HG02852 (cell line): ENCODE results near the gene TMEM109.
A peak's percentile ranks its signal among the peaks of the same experiment; 100 is the strongest.

Experiments
- ATAC-seq: cut with Tn5 transposase; IDR thresholded peaks from one replicate; pipeline ENCODE4 v1.9.1; 2021; ENCODE audit warnings: mild to moderate bottlenecking, moderate library complexity; ENCODE audit not compliant: unreplicated experiment

TMEM109 gene

GRCh38 chr11:60913793-60914632 lies at the start of gene TMEM109:
Gene TMEM109 (plus strand): TSS chr11:60914158. CDS start chr11:60919694, 5,536 bp downstream.
- peak; percentile 42 for ATAC-seq

- ATAC-seq: no peak
These were observed 49.0 kb upstream of the TMEM109 start for GRCh38 chr11:60864856-60865513.

- no peak for ATAC-seq
These were observed 46.8 kb upstream of the TMEM109 start, which contains the start of gene ZP1 for GRCh38 chr11:60866911-60867870. Gene ZP1 (plus strand): TSS chr11:60867542. CDS start chr11:60867562, 20 bp downstream.

GRCh38 chr11:60867871-60868681 lies 45.9 kb upstream of the TMEM109 start:
- no peak for ATAC-seq

GRCh38 chr11:60868682-60869450 lies 45.1 kb upstream of the TMEM109 start:
- ATAC-seq: no peak

GRCh38 chr11:60869451-60869825 lies 44.5 kb upstream of the TMEM109 start:
- no peak for ATAC-seq

- ATAC-seq: no peak
These were observed 43.7 kb upstream of the TMEM109 start for GRCh38 chr11:60870276-60870675.

- no peak for ATAC-seq
These were observed 43.1 kb upstream of the TMEM109 start for GRCh38 chr11:60870733-60871377.

- no peak for ATAC-seq
These were observed 42.4 kb upstream of the TMEM109 start for GRCh38 chr11:60871378-60872061.

- ATAC-seq: no peak
These were observed 41.6 kb upstream of the TMEM109 start for GRCh38 chr11:60872124-60872960.

GRCh38 chr11:60872961-60873524 lies 40.9 kb upstream of the TMEM109 start:
- no peak for ATAC-seq

- no peak for ATAC-seq
These were observed 40.4 kb upstream of the TMEM109 start for GRCh38 chr11:60873533-60873932.

GRCh38 chr11:60874421-60875365 lies 39.3 kb upstream of the TMEM109 start:
- ATAC-seq: no peak

- ATAC-seq: no peak
These were observed 38.4 kb upstream of the TMEM109 start for GRCh38 chr11:60875366-60876167.

GRCh38 chr11:60876168-60876485 lies 37.8 kb upstream of the TMEM109 start:
- ATAC-seq: no peak
